ENCODE measurements around the gene ZCCHC14. TPM values are rescaled to one million over a fixed set of nuclear protein-coding genes. Genes with fewer than 3 reads are reported as not detected.
"Not testable (repeated sequence)": the region's sequence is repeated elsewhere in the genome, so short reads cannot be mapped to it uniquely, and the experiment has no call there.

Gene ZCCHC14
- polyA plus RNA-seq, 3 donors, result 33.8 to 38.1 (median 36.9) TPM

GRCh38 chr16:87528690-87529579 is 36.1 kb upstream of the ZCCHC14 start:
- no peak for DNase-seq (ENCODE audit: extremely low read depth in 1 of 11, low read depth in 9 of 11, low spot score in 4 of 11)

- no peak for DNase-seq (ENCODE audit: extremely low read depth in 1 of 11, low read depth in 9 of 11, low spot score in 4 of 11)
Measured at GRCh38 chr16:87527055-87527724, 34.4 kb upstream of the ZCCHC14 start.

- DNase-seq (ENCODE audit: extremely low read depth in 1 of 11, low read depth in 9 of 11, low spot score in 4 of 11), result no peak
Measured at GRCh38 chr16:87526238-87526947, 33.6 kb upstream of the ZCCHC14 start.

- DNase-seq (ENCODE audit: extremely low read depth in 1 of 11, low read depth in 9 of 11, low spot score in 4 of 11), result no peak
Measured at GRCh38 chr16:87525352-87525751, 32.5 kb upstream of the ZCCHC14 start.

GRCh38 chr16:87524407-87524806 is 31.6 kb upstream of the ZCCHC14 start:
- DNase-seq (ENCODE audit: extremely low read depth in 1 of 11, low read depth in 9 of 11, low spot score in 4 of 11), result no peak

- DNase-seq (ENCODE audit: extremely low read depth in 1 of 11, low read depth in 9 of 11, low spot score in 4 of 11), result not testable (repeated sequence)
Measured at GRCh38 chr16:87523605-87524004, 30.8 kb upstream of the ZCCHC14 start.

- DNase-seq (ENCODE audit: extremely low read depth in 1 of 11, low read depth in 9 of 11, low spot score in 4 of 11), result not testable (repeated sequence)
Measured at GRCh38 chr16:87521764-87522163, 28.9 kb upstream of the ZCCHC14 start.

- not testable (repeated sequence) for DNase-seq (ENCODE audit: extremely low read depth in 1 of 11, low read depth in 9 of 11, low spot score in 4 of 11)
Measured at GRCh38 chr16:87519170-87519569, 26.3 kb upstream of the ZCCHC14 start.

- not testable (repeated sequence) for DNase-seq (ENCODE audit: extremely low read depth in 1 of 11, low read depth in 9 of 11, low spot score in 4 of 11)
Measured at GRCh38 chr16:87518430-87519051, 25.7 kb upstream of the ZCCHC14 start.

- DNase-seq (ENCODE audit: extremely low read depth in 1 of 11, low read depth in 9 of 11, low spot score in 4 of 11), result not testable (repeated sequence)
Measured at GRCh38 chr16:87517610-87518429, 25.0 kb upstream of the ZCCHC14 start.

GRCh38 chr16:87516361-87516760 is 23.5 kb upstream of the ZCCHC14 start:
- no peak for DNase-seq (ENCODE audit: extremely low read depth in 1 of 11, low read depth in 9 of 11, low spot score in 4 of 11)

- DNase-seq (ENCODE audit: extremely low read depth in 1 of 11, low read depth in 9 of 11, low spot score in 4 of 11), result no peak
Measured at GRCh38 chr16:87515475-87516330, 22.9 kb upstream of the ZCCHC14 start.

- not testable (repeated sequence) for DNase-seq (ENCODE audit: extremely low read depth in 1 of 11, low read depth in 9 of 11, low spot score in 4 of 11)
Measured at GRCh38 chr16:87509778-87510177, 17.0 kb upstream of the ZCCHC14 start.

GRCh38 chr16:87507351-87508069 is 14.7 kb upstream of the ZCCHC14 start:
- no peak for DNase-seq (ENCODE audit: extremely low read depth in 1 of 11, low read depth in 9 of 11, low spot score in 4 of 11)

GRCh38 chr16:87506423-87507350 is 13.9 kb upstream of the ZCCHC14 start:
- DNase-seq (ENCODE audit: extremely low read depth in 1 of 11, low read depth in 9 of 11, low spot score in 4 of 11), result no peak

GRCh38 chr16:87505834-87506233 is 13.0 kb upstream of the ZCCHC14 start:
- DNase-seq (ENCODE audit: extremely low read depth in 1 of 11, low read depth in 9 of 11, low spot score in 4 of 11), result no peak
